Left forelimb (tissue), 1 donor: Measurements from ENCODE around the gene GPX4.

Experiments used
- DNase-seq: peaks from one replicate; pipeline ENCODE4 v3.0.0-alpha.2; 2018; ENCODE audit warnings: low spot score

The GPX4 gene

GRCh38 chr19:1150333-1151036, 46.7 kb downstream of the GPX4 start:
- no peak for DNase-seq

GRCh38 chr19:1151037-1151724, 47.4 kb downstream of the GPX4 start:
- DNase-seq = no peak

- DNase-seq = no peak
These were observed 48.3 kb downstream of the GPX4 start for GRCh38 chr19:1151917-1152587.

GRCh38 chr19:1153891-1154730, 50.3 kb downstream of the GPX4 start:
- no peak for DNase-seq

GRCh38 chr19:1154731-1155351, 51.0 kb downstream of the GPX4 start:
- DNase-seq = no peak

- DNase-seq = no peak
These were observed 51.8 kb downstream of the GPX4 start for GRCh38 chr19:1155352-1156304.
